ENCODE results near the gene MYB. TPM values are rescaled to one million over a fixed set of nuclear protein-coding genes. Genes with fewer than 3 reads are reported as not detected.
"Not testable (repeated sequence)": the region's sequence is repeated elsewhere in the genome, so short reads cannot be mapped to it uniquely, and the experiment has no call there.

The MYB gene
- total RNA-seq, 4 donors from 2014 or later: 2.6 to 6.9 (median 3.1) TPM

DNA sequence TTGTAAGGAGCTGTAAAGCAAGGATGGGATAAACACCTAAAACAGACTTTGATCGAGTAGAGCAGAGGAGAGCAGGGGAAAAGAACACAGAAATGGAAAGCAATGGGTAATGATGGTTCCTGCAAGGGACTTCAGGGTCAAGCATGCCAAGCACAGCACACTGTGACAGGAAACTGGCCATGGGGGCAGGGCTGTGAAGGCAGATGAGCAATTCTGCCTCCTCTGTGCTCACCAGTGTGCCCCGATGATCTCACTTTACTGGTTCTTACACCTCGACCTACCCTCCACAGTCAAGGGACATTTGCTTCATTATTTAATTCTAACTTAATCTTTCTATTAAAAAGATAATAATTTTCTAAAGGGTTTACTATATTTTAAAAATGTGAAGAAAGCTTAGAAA lies 21.6 kb upstream of the MYB start:
- no peak for DNase-seq
- WGBS, 2 donors: 70 to 75% methylated on average over 3 of the region's 3 CpGs

DNA sequence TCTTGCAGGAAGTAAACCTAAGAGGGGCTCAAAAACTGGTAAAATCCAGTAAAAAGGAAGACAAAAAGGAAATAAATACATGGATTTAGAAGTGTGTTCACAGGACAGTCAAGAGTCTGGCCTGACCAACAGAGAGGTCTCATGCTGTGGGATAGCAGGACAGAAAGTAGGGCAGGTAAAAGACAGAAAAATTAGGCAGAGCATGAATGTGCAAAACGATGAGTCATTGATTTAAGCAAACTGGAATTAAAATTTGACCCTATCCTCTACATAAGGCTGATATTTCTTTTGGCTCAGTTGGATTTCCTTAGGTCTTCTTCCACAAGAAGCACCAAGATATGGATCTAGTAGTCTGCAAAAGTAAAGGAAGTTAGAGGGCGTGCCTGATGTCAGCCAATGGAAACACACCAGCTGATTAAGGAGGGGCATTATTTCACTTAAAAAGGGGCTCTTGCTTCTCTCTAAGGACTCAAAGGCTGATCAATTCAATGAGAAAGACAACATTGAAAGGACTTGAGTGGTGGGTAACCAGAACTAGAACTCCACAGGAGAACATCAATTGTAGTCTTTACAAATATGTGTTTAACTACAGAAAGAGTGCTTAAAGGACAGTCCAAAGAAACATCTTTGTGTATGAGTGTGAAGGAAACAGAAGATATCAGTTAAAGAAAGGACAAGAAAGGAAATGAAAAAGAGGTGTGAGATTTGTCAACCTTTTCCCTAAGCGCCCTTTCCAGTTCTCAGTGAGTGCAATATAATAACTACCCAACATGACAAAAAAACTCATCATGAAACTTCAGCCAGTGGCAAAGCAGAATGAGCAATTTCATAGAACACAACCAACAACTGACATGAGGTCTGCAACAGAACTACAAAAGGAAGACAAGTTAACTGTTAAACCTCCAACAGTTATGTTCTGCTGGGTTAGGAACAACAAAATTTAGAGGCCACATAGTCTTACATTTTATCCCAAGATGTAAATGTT lies 19.4 kb upstream of the MYB start:
- TF ChIP-seq, protein P1, sequence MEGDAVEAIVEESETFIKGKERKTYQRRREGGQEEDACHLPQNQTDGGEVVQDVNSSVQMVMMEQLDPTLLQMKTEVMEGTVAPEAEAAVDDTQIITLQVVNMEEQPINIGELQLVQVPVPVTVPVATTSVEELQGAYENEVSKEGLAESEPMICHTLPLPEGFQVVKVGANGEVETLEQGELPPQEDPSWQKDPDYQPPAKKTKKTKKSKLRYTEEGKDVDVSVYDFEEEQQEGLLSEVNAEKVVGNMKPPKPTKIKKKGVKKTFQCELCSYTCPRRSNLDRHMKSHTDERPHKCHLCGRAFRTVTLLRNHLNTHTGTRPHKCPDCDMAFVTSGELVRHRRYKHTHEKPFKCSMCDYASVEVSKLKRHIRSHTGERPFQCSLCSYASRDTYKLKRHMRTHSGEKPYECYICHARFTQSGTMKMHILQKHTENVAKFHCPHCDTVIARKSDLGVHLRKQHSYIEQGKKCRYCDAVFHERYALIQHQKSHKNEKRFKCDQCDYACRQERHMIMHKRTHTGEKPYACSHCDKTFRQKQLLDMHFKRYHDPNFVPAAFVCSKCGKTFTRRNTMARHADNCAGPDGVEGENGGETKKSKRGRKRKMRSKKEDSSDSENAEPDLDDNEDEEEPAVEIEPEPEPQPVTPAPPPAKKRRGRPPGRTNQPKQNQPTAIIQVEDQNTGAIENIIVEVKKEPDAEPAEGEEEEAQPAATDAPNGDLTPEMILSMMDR (IDR thresholded peaks at IDR 0.05): no peak
- no peak for TF ChIP-seq POLR2A (IDR thresholded peaks at IDR 0.05)
- Histone ChIP-seq H3K4me3 (no peak overlapping the region), H3K36me3 (no peaks in the 10 kb centered on the region), H3K27me3 (peaks cover 0 to 5% (median 0%) of the 10 kb centered on the region in 4 donors), H3K9me3 (no peaks in the 10 kb centered on the region), H3K27ac (no peak overlapping the region), H3K4me1 (no peaks in the 10 kb centered on the region)
- intact Hi-C loops (cut with DNase I): no loop called here
- DNase-seq: no peak
- 70 to 71% methylated on average over 3 of the region's 3 CpGs for WGBS, 2 donors

More for the DNA sequence above, 21.6 kb upstream of the MYB start:
- Histone ChIP-seq H3K36me3 (no peaks in the 10 kb centered on the region), H3K27ac (no peak overlapping the region), H3K9me3 (no peaks in the 10 kb centered on the region), H3K4me1 (no peaks in the 10 kb centered on the region), H3K27me3 (peaks cover 0 to 5% (median 0%) of the 10 kb centered on the region in 4 donors), H3K4me3 (no peak overlapping the region)
- intact Hi-C loops (cut with DNase I): no loop called here
- TF ChIP-seq, protein P1 (IDR thresholded peaks at IDR 0.05): no peak
- no peak for TF ChIP-seq POLR2A (IDR thresholded peaks at IDR 0.05)

DNA sequence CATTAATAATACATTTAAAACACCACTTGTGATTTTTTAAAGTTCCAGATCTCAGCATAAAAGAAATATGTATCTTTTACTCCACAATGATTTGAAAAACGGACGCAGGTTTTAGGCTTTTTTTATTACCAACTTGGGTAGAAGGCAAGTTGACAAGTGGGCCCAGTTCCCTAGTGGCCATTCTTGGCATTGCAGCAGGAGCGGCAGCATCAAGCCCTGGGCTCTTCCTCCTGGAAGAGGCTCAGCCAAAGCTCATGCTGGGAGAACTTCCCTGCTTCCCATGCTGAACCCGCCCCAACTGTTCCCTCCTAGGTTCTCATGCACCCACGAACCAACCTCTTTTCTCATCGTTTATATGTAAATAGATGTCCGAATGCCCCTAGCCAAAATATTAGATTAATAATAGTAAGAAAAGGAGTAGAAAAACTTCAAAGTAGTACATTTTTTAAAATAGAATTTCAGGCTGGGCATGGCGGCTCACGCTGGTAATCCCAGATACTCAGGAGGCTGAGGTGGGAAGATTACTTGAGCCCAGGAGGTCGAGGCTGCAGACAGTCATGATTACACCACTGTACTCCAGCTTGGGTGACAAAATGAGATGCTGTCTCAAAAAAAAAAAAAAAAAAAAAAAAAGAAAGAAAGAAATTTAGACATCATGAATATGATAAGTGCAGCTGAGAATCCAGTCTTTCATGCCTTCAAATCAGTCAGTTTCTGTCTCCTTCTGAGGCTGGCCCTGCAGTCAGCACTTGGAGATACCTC lies 18.2 kb upstream of the MYB start:
- Histone ChIP-seq H3K27ac (no peak overlapping the region), H3K27me3 (peaks cover 0 to 5% (median 0%) of the 10 kb centered on the region in 4 donors), H3K9me3 (no peaks in the 10 kb centered on the region), H3K4me3 (no peak overlapping the region), H3K36me3 (no peaks in the 10 kb centered on the region), H3K4me1 (no peaks in the 10 kb centered on the region)
- TF ChIP-seq, protein P1 (IDR thresholded peaks at IDR 0.05): peak; percentile 23 to 70 (median 56)
- no peak for TF ChIP-seq POLR2A (IDR thresholded peaks at IDR 0.05)
- intact Hi-C loops (cut with DNase I): no loop called here
- WGBS, 2 donors: 44 to 45% methylated on average over 9 to 10 of the region's 10 CpGs
- DNase-seq: no peak

DNA sequence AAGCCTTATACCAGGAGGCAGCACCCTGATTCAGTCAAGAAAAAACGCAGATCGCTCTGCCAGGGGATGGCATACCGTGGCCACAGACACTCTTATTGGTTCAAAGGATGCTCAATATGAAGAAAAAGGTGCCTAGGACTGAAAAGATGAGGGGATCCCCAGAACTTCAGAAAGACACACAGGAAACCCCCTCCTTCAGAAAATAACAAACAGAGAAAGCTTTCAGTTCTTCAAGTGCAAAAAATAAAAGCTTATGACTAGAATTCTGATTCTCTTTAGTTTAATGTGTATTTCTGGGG lies 17.7 kb upstream of the MYB start:
- Histone ChIP-seq H3K27me3 (peaks cover 0 to 5% (median 0%) of the 10 kb centered on the region in 4 donors), H3K36me3 (no peaks in the 10 kb centered on the region), H3K27ac (no peak overlapping the region), H3K4me1 (no peaks in the 10 kb centered on the region), H3K9me3 (no peaks in the 10 kb centered on the region), H3K4me3 (no peak overlapping the region)
- 65 to 87% methylated on average over 3 of the region's 3 CpGs for WGBS, 2 donors
- intact Hi-C loops (cut with DNase I): no loop called here
- DNase-seq: no peak
- TF ChIP-seq, protein P1 (IDR thresholded peaks at IDR 0.05): no peak
- TF ChIP-seq POLR2A (IDR thresholded peaks at IDR 0.05): no peak

DNA sequence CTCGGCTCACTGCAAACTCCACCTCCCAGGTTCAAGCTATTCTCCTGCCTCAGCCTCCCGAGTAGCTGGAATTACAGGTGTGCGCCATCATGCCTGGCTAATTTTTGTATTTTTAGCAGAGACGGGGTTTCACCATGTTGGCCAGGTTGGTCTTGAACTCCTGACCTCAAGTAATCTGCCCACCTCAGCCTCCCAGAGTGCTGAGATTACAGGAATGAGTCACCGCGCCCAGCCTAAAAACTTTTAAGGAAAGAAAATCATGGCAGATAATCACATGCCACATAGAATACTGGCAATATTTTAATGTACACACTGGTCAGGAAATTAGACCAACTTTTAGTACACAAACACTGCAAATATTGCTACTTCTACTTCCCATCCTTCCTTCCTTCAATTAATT lies 16.7 kb upstream of the MYB start:
- H3K4me3 ChIP-seq; H3K9me3 ChIP-seq; intact Hi-C loops (cut with DNase I); H3K36me3 ChIP-seq; H3K27me3 ChIP-seq; DNase-seq; H3K4me1 ChIP-seq; H3K27ac ChIP-seq: not testable (repeated sequence)
- WGBS, 2 donors: 80 to 93% methylated on average over 6 of the region's 6 CpGs

Measured in esophagus squamous epithelium (tissue), 5 donors.